T-helper 2 cell treated with Interferon-gamma antibody and Interleukin-4, amounts not matched to agents 5 μg/mL and 100 μg/mL, for 36 hours (primary cell): ENCODE data around the gene CCDC6.
"Not testable (repeated sequence)": the region's sequence is repeated elsewhere in the genome, so short reads cannot be mapped to it uniquely, and the experiment has no call there.

Source experiments
- DNase-seq: peaks from one replicate; pipeline ENCODE4 v3.0.0; 2021; ENCODE audit warnings: low spot score
- H3K27ac Mint-ChIP-seq: one replicate; pipeline ENCODE4 v1.8.0; 2021; ENCODE audit warnings: mild to moderate bottlenecking, mixed read lengths
- H3K27me3 Mint-ChIP-seq: one replicate; pipeline ENCODE4 v1.8.0; 2021; ENCODE audit warnings: low read depth, mixed read lengths
- H3K36me3 Mint-ChIP-seq: one replicate; pipeline ENCODE4 v1.8.0; 2021; ENCODE audit warnings: low read depth, mixed read lengths
- H3K4me1 Mint-ChIP-seq: one replicate; pipeline ENCODE4 v1.8.0; 2021; ENCODE audit warnings: low read depth, mixed read lengths
- H3K4me3 Mint-ChIP-seq: one replicate; pipeline ENCODE4 v1.8.0; 2022; ENCODE audit warnings: mild to moderate bottlenecking, moderate library complexity, mixed read lengths
- H3K9me3 Mint-ChIP-seq: one replicate; pipeline ENCODE4 v1.8.0; 2021; ENCODE audit warnings: mixed read lengths

CCDC6 gene

GRCh38 chr10:59791601-59792000, 114.8 kb downstream of the CCDC6 start:
- Mint-ChIP-seq H3K27me3 (no peaks in the 10 kb centered on the region), H3K36me3 (peaks cover 41% of the 10 kb centered on the region), H3K9me3 (no peaks in the 10 kb centered on the region), H3K27ac (no peak overlapping the region), H3K4me3 (no peak overlapping the region), H3K4me1 (no peaks in the 10 kb centered on the region)
- DNase-seq, result no peak

- not testable (repeated sequence) for H3K27ac Mint-ChIP-seq, H3K4me1 Mint-ChIP-seq, H3K4me3 Mint-ChIP-seq
Observed at GRCh38 chr10:59790080-59790479, 116.3 kb downstream of the CCDC6 start.

GRCh38 chr10:59788914-59789313, 117.4 kb downstream of the CCDC6 start:
- not testable (repeated sequence) for H3K4me3 Mint-ChIP-seq, H3K27ac Mint-ChIP-seq, H3K4me1 Mint-ChIP-seq, H3K27me3 Mint-ChIP-seq, H3K9me3 Mint-ChIP-seq, DNase-seq
- peaks cover 19% of the 10 kb centered on the region for H3K36me3 Mint-ChIP-seq

More at GRCh38 chr10:59790080-59790479, 116.3 kb downstream of the CCDC6 start:
- H3K27me3 Mint-ChIP-seq, H3K9me3 Mint-ChIP-seq, DNase-seq: not testable (repeated sequence)
- peaks cover 29% of the 10 kb centered on the region for H3K36me3 Mint-ChIP-seq

- H3K27ac Mint-ChIP-seq, H3K9me3 Mint-ChIP-seq, H3K27me3 Mint-ChIP-seq, H3K36me3 Mint-ChIP-seq, DNase-seq, H3K4me3 Mint-ChIP-seq, H3K4me1 Mint-ChIP-seq: not testable (repeated sequence)
Observed at GRCh38 chr10:59787032-59787431, 119.3 kb downstream of the CCDC6 start.

- not testable (repeated sequence) for H3K36me3 Mint-ChIP-seq, H3K4me3 Mint-ChIP-seq, DNase-seq, H3K27me3 Mint-ChIP-seq, H3K4me1 Mint-ChIP-seq, H3K27ac Mint-ChIP-seq, H3K9me3 Mint-ChIP-seq
Observed at GRCh38 chr10:59785476-59785875, 120.9 kb downstream of the CCDC6 start.

- Mint-ChIP-seq H3K27ac (no peak overlapping the region), H3K9me3 (no peaks in the 10 kb centered on the region), H3K4me3 (no peak overlapping the region), H3K36me3 (no peaks in the 10 kb centered on the region), H3K27me3 (no peaks in the 10 kb centered on the region), H3K4me1 (no peaks in the 10 kb centered on the region)
- DNase-seq, result no peak
Observed at GRCh38 chr10:59781511-59781910, 124.8 kb downstream of the CCDC6 start.

GRCh38 chr10:59779756-59780533, 126.4 kb downstream of the CCDC6 start:
- Mint-ChIP-seq H3K4me1 (no peaks in the 10 kb centered on the region), H3K9me3 (no peaks in the 10 kb centered on the region), H3K4me3 (no peak overlapping the region), H3K27ac (no peak overlapping the region), H3K36me3 (no peaks in the 10 kb centered on the region), H3K27me3 (no peaks in the 10 kb centered on the region)
- no peak for DNase-seq

- no peak for DNase-seq
- Mint-ChIP-seq H3K9me3 (no peaks in the 10 kb centered on the region), H3K27ac (no peak overlapping the region), H3K4me3 (no peak overlapping the region), H3K4me1 (no peaks in the 10 kb centered on the region), H3K27me3 (peaks cover 4% of the 10 kb centered on the region), H3K36me3 (no peaks in the 10 kb centered on the region)
Observed at GRCh38 chr10:59774451-59774850, 131.9 kb downstream of the CCDC6 start.

- H3K36me3 Mint-ChIP-seq, result no peaks in the 10 kb centered on the region
- H3K27ac Mint-ChIP-seq, result no peak overlapping the region
- peaks cover 4% of the 10 kb centered on the region for H3K27me3 Mint-ChIP-seq
Observed at GRCh38 chr10:59773088-59773487, 133.3 kb downstream of the CCDC6 start.

GRCh38 chr10:59771162-59771807, 135.1 kb downstream of the CCDC6 start:
- H3K4me1 Mint-ChIP-seq, result no peaks in the 10 kb centered on the region
- no peak for DNase-seq
- H3K9me3 Mint-ChIP-seq, result no peaks in the 10 kb centered on the region
- H3K4me3 Mint-ChIP-seq, result no peak overlapping the region
- no peak overlapping the region for H3K27ac Mint-ChIP-seq
- no peaks in the 10 kb centered on the region for H3K36me3 Mint-ChIP-seq
- peaks cover 4% of the 10 kb centered on the region for H3K27me3 Mint-ChIP-seq

More at GRCh38 chr10:59773088-59773487, 133.3 kb downstream of the CCDC6 start:
- H3K9me3 Mint-ChIP-seq, result no peaks in the 10 kb centered on the region
- H3K4me3 Mint-ChIP-seq, result no peak overlapping the region
- no peaks in the 10 kb centered on the region for H3K4me1 Mint-ChIP-seq
- DNase-seq, result no peak

GRCh38 chr10:59770689-59771088, 135.7 kb downstream of the CCDC6 start:
- Mint-ChIP-seq H3K9me3 (no peaks in the 10 kb centered on the region), H3K4me1 (no peaks in the 10 kb centered on the region), H3K4me3 (no peak overlapping the region), H3K27ac (no peak overlapping the region), H3K27me3 (peaks cover 4% of the 10 kb centered on the region), H3K36me3 (no peaks in the 10 kb centered on the region)
- DNase-seq, result no peak

GRCh38 chr10:59762505-59762904, 143.9 kb downstream of the CCDC6 start:
- Mint-ChIP-seq H3K9me3 (no peaks in the 10 kb centered on the region), H3K4me1 (no peaks in the 10 kb centered on the region)

GRCh38 chr10:59757966-59758365, 148.4 kb downstream of the CCDC6 start:
- Mint-ChIP-seq H3K36me3 (no peaks in the 10 kb centered on the region), H3K27ac (no peak overlapping the region), H3K4me3 (no peak overlapping the region), H3K9me3 (no peaks in the 10 kb centered on the region), H3K27me3 (peaks cover 4% of the 10 kb centered on the region), H3K4me1 (no peaks in the 10 kb centered on the region)
- no peak for DNase-seq

More at GRCh38 chr10:59762505-59762904, 143.9 kb downstream of the CCDC6 start:
- H3K27me3 Mint-ChIP-seq, result no peaks in the 10 kb centered on the region
- H3K4me3 Mint-ChIP-seq, result no peak overlapping the region
- H3K36me3 Mint-ChIP-seq, result no peaks in the 10 kb centered on the region
- H3K27ac Mint-ChIP-seq, result no peak overlapping the region
- no peak for DNase-seq

GRCh38 chr10:59754951-59755350, 151.4 kb downstream of the CCDC6 start:
- no peaks in the 10 kb centered on the region for H3K36me3 Mint-ChIP-seq
- H3K4me1 Mint-ChIP-seq, result no peaks in the 10 kb centered on the region
- no peak for DNase-seq
- no peaks in the 10 kb centered on the region for H3K9me3 Mint-ChIP-seq
- H3K4me3 Mint-ChIP-seq, result no peak overlapping the region
- no peak overlapping the region for H3K27ac Mint-ChIP-seq
- H3K27me3 Mint-ChIP-seq, result peaks cover 9% of the 10 kb centered on the region
